B cell (primary cell): ENCODE measurements around the gene CACNG4. TPM values are rescaled to one million over a fixed set of nuclear protein-coding genes. Genes with fewer than 3 reads are reported as not detected.

Source experiments
- ATAC-seq: fragments of 200-7000 bp; cut with Tn5 transposase; one replicate; pipeline ENCODE4 v1.10.0; 2021; ENCODE audit warnings: low read depth, mild to moderate bottlenecking, moderate number of reproducible peaks, moderate library complexity
- CTCF ChIA-PET: fragments of 350-600 bp; sonication (Branson Sonifier 250); formaldehyde crosslinking; loops from one replicate; lab custom pipeline; 2021; ENCODE audit warnings: antibody characterized with exemption, inconsistent platforms; lab: Charles Lee
- POLR2A ChIA-PET: fragments of 350-600 bp; sonication (Branson Sonifier 250); formaldehyde crosslinking; loops from one replicate; lab custom pipeline; 2021; ENCODE audit warnings: antibody characterized with exemption; lab: Charles Lee
- DNase-seq: peaks from one replicate; pipeline ENCODE4 v3.0.0; 2013
- H2AFZ ChIP-seq: 2 replicates; pipeline ENCODE4 v1.6.1; 2012; ENCODE audit warnings: mild to moderate bottlenecking, low read depth, low read length; ENCODE audit not compliant: insufficient read depth, poor library complexity, severe bottlenecking
- H3K27ac ChIP-seq, 2 donors: 1 replicate in 1 of 2; 2 replicates in 1 of 2; pipeline ENCODE4 v1.5.1; 2012 to 2013; ENCODE audit warnings: low read length in 2 of 2, mild to moderate bottlenecking in 2 of 2, moderate library complexity in 1 of 2
- H3K27me3 ChIP-seq, 4 experiments: fragments of 200-600 bp in 1 of 4; sonication (generic) in 1 of 4; replicated peaks in 1 of 4; 1 replicate in 2 of 4; 2 replicates in 2 of 4; pipeline versions ENCODE4 v1.6.1 to v1.7.0; 2013 to 2016; ENCODE audit warnings: low read length in 3 of 4, mild to moderate bottlenecking in 2 of 4, mixed read lengths in 1 of 4, moderate library complexity in 1 of 4; ENCODE audit not compliant: insufficient read depth in 4 of 4, control insufficient read depth in 3 of 4; ENCODE audit errors: control extremely low read depth in 1 of 4
- H3K36me3 ChIP-seq, 2 experiments: replicated peaks in 1 of 2; 1 replicate in 1 of 2; 2 replicates in 1 of 2; pipeline versions ENCODE4 v1.6.1 to v1.7.1; 2013; ENCODE audit warnings: low read length in 1 of 2; ENCODE audit not compliant: insufficient read depth in 2 of 2, control insufficient read depth in 1 of 2; ENCODE audit errors: control extremely low read depth in 1 of 2, extremely low read depth in 1 of 2
- H3K4me1 ChIP-seq, 2 donors: fragments of 200-600 bp in 1 of 2; sonication (generic) in 1 of 2; 1 replicate in 1 of 2; 2 replicates in 1 of 2; pipeline versions ENCODE4 v1.5.1 to v1.6.1; 2013 to 2017; ENCODE audit warnings: low read length in 2 of 2; ENCODE audit not compliant: control insufficient read depth in 2 of 2, insufficient read depth in 2 of 2
- H3K4me2 ChIP-seq: replicated peaks from 2 replicates; pipeline ENCODE3; 2012; ENCODE audit warnings: mild to moderate bottlenecking, low read depth, low read length; ENCODE audit not compliant: poor library complexity, severe bottlenecking
- H3K4me3 ChIP-seq, 5 experiments: fragments of 200-600 bp in 1 of 5; sonication (generic) in 1 of 5; 1 replicate in 3 of 5; 2 replicates in 2 of 5; pipeline versions ENCODE4 v1.5.1 to v1.7.0; 2011 to 2016; ENCODE audit warnings: low read length in 4 of 5, mild to moderate bottlenecking in 4 of 5, low read depth in 2 of 5, control low read depth in 1 of 5, moderate library complexity in 1 of 5; ENCODE audit not compliant: insufficient read depth in 1 of 5; ENCODE audit errors: control extremely low read depth in 1 of 5, extremely low read depth in 1 of 5
- H3K79me2 ChIP-seq: fragments of 200-600 bp; sonication (generic); one replicate; pipeline ENCODE4 v1.6.0; 2016; ENCODE audit warnings: low read length; ENCODE audit not compliant: control insufficient read depth, insufficient read depth
- H3K9ac ChIP-seq: fragments of 200-600 bp; sonication (generic); 2 replicates; pipeline ENCODE4 v1.6.1; 2017; ENCODE audit warnings: mild to moderate bottlenecking, low read length, moderate library complexity
- H3K9me3 ChIP-seq, 3 donors: one replicate each; pipeline versions ENCODE4 v1.6.1 to v1.7.1; 2013; ENCODE audit warnings: low read length in 2 of 3; ENCODE audit not compliant: control insufficient read depth in 2 of 3, insufficient read depth in 1 of 3; ENCODE audit errors: control extremely low read depth in 1 of 3
- H4K20me1 ChIP-seq: 2 replicates; pipeline ENCODE4 v1.6.0; 2012; ENCODE audit warnings: mild to moderate bottlenecking, low read length; ENCODE audit not compliant: insufficient read depth, control insufficient read depth, poor library complexity, severe bottlenecking
- H3K27ac Mint-ChIP-seq: one replicate; pipeline ENCODE4 v1.8.0; 2021; ENCODE audit warnings: mixed read lengths
- H3K27me3 Mint-ChIP-seq: one replicate; pipeline ENCODE4 v1.8.0; 2021; ENCODE audit warnings: mixed read lengths
- H3K4me1 Mint-ChIP-seq: one replicate; pipeline ENCODE4 v1.8.0; 2021; ENCODE audit warnings: mixed read lengths
- H3K4me3 Mint-ChIP-seq: one replicate; pipeline ENCODE4 v1.8.0; 2021; ENCODE audit warnings: mixed read lengths
- H3K9me3 Mint-ChIP-seq: one replicate; pipeline ENCODE4 v1.8.0; 2022; ENCODE audit warnings: mixed read lengths; ENCODE audit not compliant: insufficient read depth
- EZH2 ChIP-seq: IDR thresholded peaks from 2 replicates; pipeline ENCODE4 v1.6.1; 2012; ENCODE audit warnings: borderline replicate concordance, low read depth, mild to moderate bottlenecking, moderate library complexity, low read length; ENCODE audit not compliant: insufficient read depth, poor library complexity, severe bottlenecking
- WGBS: methylation state at CpG from one replicate; pipeline ENCODE4 v1.1.5; 2013; ENCODE audit warnings: missing lambda C conversion rate; ENCODE audit not compliant: insufficient coverage; 5-methylcytosine and 5-hydroxymethylcytosine counted together
- intact Hi-C: fragments of 100-400 bp; cut with micrococcal nuclease; formaldehyde crosslinking; loops from one replicate; pipeline ENCODE4 v1.10.0; 2022
- polyA plus RNA-seq: library from polyadenylated mRNA; depleted of rRNA; stranded (reverse); fragments of >200 nt; gene quantifications from 2 replicates; pipeline ENCODE4 v1.2.3, GENCODE V29; 2012
- total RNA-seq, 2 donors: library from RNA; stranded (reverse); fragments of 120-200 nt in 1 of 2; gene quantifications; 1 replicate in 1 of 2; 2 replicates in 1 of 2; pipeline versions ENCODE4 v1.2.3 to v1.2.4, GENCODE V29; 2013 to 2022
- TF ChIP-seq, protein P1 (sequence below): fragments of 200-600 bp; IDR thresholded peaks from one replicate; pipeline ENCODE4 v1.8.0; 2022; ENCODE audit warnings: antibody characterized with exemption, mild to moderate bottlenecking

Gene CACNG4
- total and polyA plus RNA-seq, 2 donors (not counting 1 experiment from before 2014, with no cell fraction given) = not detected

- Histone ChIP-seq H3K9ac (no peak overlapping the region), H3K4me2 (no peak overlapping the region), H3K4me3 (no peak overlapping the region), H4K20me1 (no peaks in the 10 kb centered on the region), H3K9me3 (peaks cover 0 to 11% (median 0%) of the 10 kb centered on the region in 3 donors), H3K79me2 (no peaks in the 10 kb centered on the region), H2AFZ (no peak overlapping the region), H3K4me1 (peaks cover 0 to 8% of the 10 kb centered on the region in 2 donors), H3K27ac (no peak overlapping the region), H3K27me3 (no peaks in the 10 kb centered on the region), H3K36me3 (no peaks in the 10 kb centered on the region)
- ATAC-seq (no peak), DNase-seq (no peak)
- TF ChIP-seq EZH2 = no peak
- TF ChIP-seq, protein P1, sequence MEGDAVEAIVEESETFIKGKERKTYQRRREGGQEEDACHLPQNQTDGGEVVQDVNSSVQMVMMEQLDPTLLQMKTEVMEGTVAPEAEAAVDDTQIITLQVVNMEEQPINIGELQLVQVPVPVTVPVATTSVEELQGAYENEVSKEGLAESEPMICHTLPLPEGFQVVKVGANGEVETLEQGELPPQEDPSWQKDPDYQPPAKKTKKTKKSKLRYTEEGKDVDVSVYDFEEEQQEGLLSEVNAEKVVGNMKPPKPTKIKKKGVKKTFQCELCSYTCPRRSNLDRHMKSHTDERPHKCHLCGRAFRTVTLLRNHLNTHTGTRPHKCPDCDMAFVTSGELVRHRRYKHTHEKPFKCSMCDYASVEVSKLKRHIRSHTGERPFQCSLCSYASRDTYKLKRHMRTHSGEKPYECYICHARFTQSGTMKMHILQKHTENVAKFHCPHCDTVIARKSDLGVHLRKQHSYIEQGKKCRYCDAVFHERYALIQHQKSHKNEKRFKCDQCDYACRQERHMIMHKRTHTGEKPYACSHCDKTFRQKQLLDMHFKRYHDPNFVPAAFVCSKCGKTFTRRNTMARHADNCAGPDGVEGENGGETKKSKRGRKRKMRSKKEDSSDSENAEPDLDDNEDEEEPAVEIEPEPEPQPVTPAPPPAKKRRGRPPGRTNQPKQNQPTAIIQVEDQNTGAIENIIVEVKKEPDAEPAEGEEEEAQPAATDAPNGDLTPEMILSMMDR = no peak
- no peak overlapping the region for H3K27ac Mint-ChIP-seq
- no peaks in the 10 kb centered on the region for H3K27me3 Mint-ChIP-seq
- no peak overlapping the region for H3K4me3 Mint-ChIP-seq
- H3K9me3 Mint-ChIP-seq = no peaks in the 10 kb centered on the region
- POLR2A ChIA-PET = no interaction called here
- WGBS = 97% methylated on average over 6 of the region's 6 CpGs
- intact Hi-C loops = no loop called here
- H3K4me1 Mint-ChIP-seq = peaks cover 6% of the 10 kb centered on the region
- CTCF ChIA-PET = no interaction called here
Measured at GRCh38 chr17:67059372-67059771, 94.9 kb downstream of the CACNG4 start.

GRCh38 chr17:67063141-67063540 lies 98.6 kb downstream of the CACNG4 start:
- ChIA-PET POLR2A (no interaction called here), CTCF (no interaction called here)
- H3K4me1 Mint-ChIP-seq = no peaks in the 10 kb centered on the region
- TF ChIP-seq, protein P1 = no peak
- no peak for TF ChIP-seq EZH2
- no peak overlapping the region for H3K4me3 ChIP-seq
- H3K27me3 Mint-ChIP-seq = no peaks in the 10 kb centered on the region
- no peaks in the 10 kb centered on the region for H3K4me1 ChIP-seq
- intact Hi-C loops = no loop called here
- no peaks in the 10 kb centered on the region for H3K9me3 Mint-ChIP-seq
- H2AFZ ChIP-seq = no peak overlapping the region
- no peak for ATAC-seq
- H3K9ac ChIP-seq = no peak overlapping the region
- no peak overlapping the region for H3K4me3 Mint-ChIP-seq
- no peak overlapping the region for H3K27ac ChIP-seq
- no peak overlapping the region for H3K4me2 ChIP-seq
- no peaks in the 10 kb centered on the region for H3K9me3 ChIP-seq
- no peaks in the 10 kb centered on the region for H3K79me2 ChIP-seq
- no peaks in the 10 kb centered on the region for H3K27me3 ChIP-seq
- H4K20me1 ChIP-seq = no peaks in the 10 kb centered on the region
- no peak overlapping the region for H3K27ac Mint-ChIP-seq
- no peak for DNase-seq
- 95% methylated on average over 5 of the region's 6 CpGs for WGBS
- H3K36me3 ChIP-seq = peaks cover 0 to 2% of the 10 kb centered on the region in 2 experiments
